Daoy (cell line): ENCODE data around the gene C4orf51. TPM values are rescaled to one million over a fixed set of nuclear protein-coding genes. Genes with fewer than 3 reads are reported as not detected.

ENCODE experiments used
- DNase-seq: peaks from one replicate; pipeline ENCODE4 v3.0.0-alpha.2; 2015; ENCODE audit warnings: low read depth
- total RNA-seq: library from RNA; depleted of rRNA; stranded (reverse); fragments of >200 nt; shearing (Covaris generic); gene quantifications from 2 replicates; pipeline ENCODE4 v1.2.3, GENCODE V29; 2014; rRNA removed

Gene C4orf51
- total RNA-seq, 1 experiment from 2014 or later: not detected

GRCh38 chr4:145756244-145756643 lies 76.3 kb downstream of the C4orf51 start:
- DNase-seq: no peak

DNA sequence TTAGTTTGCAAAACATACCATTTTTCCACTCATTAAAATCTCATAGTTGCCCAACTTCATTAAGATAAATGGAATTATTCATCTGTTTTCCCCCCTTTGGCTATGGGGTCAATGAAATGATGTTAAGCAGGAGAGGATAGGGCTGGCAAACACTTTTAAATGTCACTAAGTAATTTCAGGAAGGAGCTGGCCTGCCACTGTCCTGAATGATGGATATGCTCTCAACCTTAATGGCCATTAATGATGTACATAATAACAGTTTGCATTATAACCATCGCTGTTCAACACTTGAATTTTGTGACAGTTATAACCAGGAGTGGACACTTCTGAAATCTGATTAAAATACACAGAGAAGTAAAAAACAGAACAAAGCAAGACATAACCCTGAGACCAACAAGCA lies 77.2 kb downstream of the C4orf51 start:
- no peak for DNase-seq

DNA sequence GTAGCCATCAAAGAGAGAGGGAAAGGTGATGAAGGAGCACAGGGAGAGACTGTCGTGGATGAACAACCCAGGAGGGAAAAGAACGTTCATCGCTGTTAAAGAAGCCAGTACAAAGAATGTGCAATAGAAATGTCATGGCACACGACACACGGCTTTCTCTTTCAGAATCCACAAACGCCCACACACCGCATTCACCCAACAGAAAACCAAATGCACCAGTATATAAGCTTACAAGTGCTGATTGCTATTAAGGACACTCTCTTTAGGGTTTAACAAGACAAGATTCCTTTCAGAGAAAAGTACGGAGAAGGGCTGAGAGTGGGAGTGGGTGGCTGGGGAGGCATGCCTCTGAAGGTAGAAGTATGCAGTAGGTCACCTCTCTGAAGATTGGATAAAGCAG lies 80.2 kb downstream of the C4orf51 start:
- DNase-seq: no peak

DNA sequence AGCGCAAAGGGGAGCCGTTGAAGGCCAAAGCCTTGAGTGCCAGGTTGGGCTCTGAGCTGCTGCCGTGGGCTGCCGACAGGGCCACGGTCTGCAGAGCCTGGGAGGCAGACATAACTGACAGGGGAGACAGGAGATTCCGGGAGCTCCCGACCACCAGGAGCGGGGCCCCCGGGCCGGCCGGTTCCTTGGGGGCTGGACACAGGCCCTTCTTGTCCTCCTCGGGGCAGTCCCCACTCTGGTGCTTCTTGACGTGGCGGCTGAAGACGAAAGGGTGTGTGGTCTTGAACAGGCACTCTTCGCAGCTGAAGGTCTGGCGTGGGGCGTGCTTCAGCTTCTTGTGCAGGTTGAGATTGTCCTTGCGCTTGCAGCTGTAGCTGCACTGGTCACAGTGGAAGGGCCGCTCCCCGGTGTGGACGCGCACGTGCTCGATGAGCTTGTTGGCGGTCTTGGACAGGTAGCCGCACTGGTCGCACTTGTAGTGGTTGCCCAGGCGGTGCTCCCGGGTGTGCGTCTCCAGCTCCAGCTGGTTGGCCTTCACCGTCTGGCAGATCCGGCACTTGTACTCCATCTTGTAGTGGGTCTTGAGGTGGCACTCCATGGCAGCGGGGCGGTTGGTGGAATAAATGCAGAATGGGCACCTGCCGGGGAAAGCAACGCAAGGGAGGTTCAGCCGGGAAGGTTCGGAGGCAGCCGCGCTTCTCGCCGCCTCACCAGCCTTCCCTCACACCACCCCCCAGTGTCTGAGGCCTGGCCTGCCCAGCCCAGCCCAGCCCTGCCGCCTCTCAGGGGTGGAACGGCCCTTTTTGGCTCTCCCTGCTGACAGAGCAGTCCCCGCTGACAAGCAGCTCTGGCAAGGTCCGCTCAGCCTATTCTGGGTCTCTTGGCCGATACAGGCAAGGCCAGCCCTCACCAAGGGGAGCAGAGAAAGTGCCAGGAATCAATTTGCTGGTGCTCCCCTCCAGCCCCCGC lies 81.3 kb downstream of the C4orf51 start:
- DNase-seq: no peak

- no peak for DNase-seq
Observed at GRCh38 chr4:145762719-145763118, 82.8 kb downstream of the C4orf51 start.

DNA sequence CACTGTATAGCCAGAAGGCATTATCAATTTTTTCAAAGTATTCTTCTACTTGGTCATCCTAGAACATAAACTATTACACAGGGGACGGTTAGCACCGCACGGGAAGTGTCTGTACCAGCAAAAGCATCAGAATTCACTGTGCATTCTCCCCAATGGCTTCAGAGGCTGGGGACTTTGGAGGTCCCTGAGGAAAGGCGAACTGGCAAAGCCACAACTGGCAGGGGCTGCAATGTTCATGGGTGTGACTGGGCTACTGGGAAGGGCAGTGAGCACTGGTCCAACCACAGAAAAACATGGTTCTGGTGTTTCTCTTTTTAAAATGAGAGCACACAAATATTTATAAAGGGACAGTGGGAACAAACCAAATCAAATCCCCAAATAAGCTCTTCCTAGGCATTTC lies 83.5 kb downstream of the C4orf51 start:
- no peak for DNase-seq

DNA sequence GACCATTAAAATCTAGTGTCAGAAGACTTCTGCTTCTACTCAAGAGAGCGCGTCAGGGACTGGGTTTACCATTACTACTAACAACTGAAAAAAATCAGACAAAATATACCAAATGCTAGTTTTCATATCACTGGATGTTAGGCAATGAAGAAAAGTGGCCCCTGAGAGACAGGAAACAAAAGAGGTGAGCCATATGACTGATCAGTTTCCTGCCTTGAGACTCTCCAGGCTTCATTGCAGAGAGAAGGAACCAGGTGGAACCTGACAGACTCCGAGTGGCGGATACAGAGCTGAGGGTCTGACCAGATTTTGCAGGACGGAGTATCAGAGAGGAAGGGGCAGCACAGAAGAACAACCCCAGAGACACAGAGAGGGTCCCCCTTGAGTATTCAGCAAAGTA lies 86.3 kb downstream of the C4orf51 start:
- no peak for DNase-seq

- DNase-seq: no peak
Observed at GRCh38 chr4:145769450-145770037, 89.6 kb downstream of the C4orf51 start.

DNA sequence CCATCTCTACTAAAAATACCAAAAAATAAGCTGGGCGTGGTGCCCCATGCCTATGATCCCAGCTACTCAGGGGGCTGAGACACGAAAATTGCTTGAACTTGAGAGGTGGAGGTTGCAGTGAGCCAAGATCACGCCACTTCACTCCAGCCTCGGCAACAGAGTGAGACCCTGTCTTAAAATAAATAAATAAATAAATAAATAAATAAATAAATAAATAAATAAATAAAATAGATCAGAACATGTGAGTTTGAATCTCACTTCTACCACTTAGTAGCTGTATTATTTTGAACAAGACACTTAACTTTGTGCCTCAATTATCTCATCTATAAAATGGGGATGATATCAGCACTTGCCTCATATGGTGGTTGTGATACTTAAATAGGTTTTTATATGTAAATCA lies 90.2 kb downstream of the C4orf51 start:
- DNase-seq: no peak

DNA sequence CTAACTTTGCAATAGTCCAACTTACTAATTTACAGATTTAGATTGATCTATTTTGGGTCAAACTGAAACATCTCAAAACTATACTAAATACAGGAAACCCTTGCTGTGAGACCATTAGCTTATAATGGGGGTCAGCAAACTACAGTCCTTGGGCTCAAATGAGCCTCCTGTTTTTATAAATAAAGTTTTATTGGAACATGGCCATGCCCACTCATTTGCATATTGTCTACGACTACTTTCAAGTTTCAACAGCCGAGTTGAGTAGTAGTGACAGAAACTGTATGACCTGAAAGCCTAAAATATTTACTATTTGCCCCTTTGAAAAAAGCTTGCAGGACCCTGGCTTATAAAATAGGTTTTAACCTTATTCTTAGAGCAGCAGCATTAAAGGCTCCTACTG lies 92.4 kb downstream of the C4orf51 start:
- no peak for DNase-seq

- no peak for DNase-seq
Observed at GRCh38 chr4:145773581-145774234, 93.8 kb downstream of the C4orf51 start.

- DNase-seq: no peak
Observed at GRCh38 chr4:145774473-145774872, 94.5 kb downstream of the C4orf51 start.

- no peak for DNase-seq
Observed at GRCh38 chr4:145775406-145775805, 95.5 kb downstream of the C4orf51 start.

GRCh38 chr4:145776208-145776607 lies 96.3 kb downstream of the C4orf51 start:
- DNase-seq: no peak

- no peak for DNase-seq
Observed at GRCh38 chr4:145779319-145779801, 99.4 kb downstream of the C4orf51 start.

DNA sequence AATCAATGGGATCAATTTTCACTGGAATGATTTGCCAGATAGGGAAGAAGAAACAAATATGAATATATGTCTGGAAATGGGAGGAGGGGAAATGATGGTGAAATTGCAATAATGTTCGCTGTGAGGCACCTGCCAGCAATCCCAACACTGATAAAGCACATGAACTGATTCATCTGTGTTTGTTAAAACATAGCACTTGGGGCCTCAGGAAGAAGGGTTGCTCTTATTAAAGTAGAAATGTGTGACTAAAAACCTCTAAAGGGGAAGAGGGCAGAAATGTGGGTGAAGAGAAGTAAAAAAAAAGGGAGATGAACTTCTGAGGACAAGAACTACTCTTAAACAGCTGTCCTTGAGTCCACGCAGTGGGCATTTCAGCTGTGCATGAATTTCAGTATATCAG lies 101.4 kb downstream of the C4orf51 start:
- no peak for DNase-seq

Other genes starting within 250 kb of the C4orf51 start
- 14.4 and 15.4 TPM in 2 replicates for gene SMAD1, start 198.3 kb upstream of the C4orf51 start, total RNA-seq
- gene MMAA, start 60.8 kb upstream of the C4orf51 start, total RNA-seq: 2.8 TPM in 2 replicates